HL-60/S4 treated with phorbol 12-myristate 13-acetate at 8.2 ng/mL for 4 days and 3 days (cell line): ENCODE data around the gene RAX2.
"Not testable (repeated sequence)": the region's sequence is repeated elsewhere in the genome, so short reads cannot be mapped to it uniquely, and the experiment has no call there.

Experiments
- in situ Hi-C: fragments of 300-500 bp; cut with MboI; formaldehyde crosslinking; loops from 2 replicates; pipeline ENCODE4 v1.15.0; 2022; ENCODE audit warnings: low sequenced_read_pairs

RAX2 gene

GRCh38 chr19:3778104-3778867, 6.3 kb upstream of the RAX2 start:
- in situ Hi-C loops, result no loop called here

- in situ Hi-C loops, result no loop called here
These were observed 4.5 kb upstream of the RAX2 start for GRCh38 chr19:3776479-3777040.

- in situ Hi-C loops, result no loop called here
These were observed 3.8 kb upstream of the RAX2 start for GRCh38 chr19:3775831-3776230.

GRCh38 chr19:3775374-3775711, 3.3 kb upstream of the RAX2 start:
- in situ Hi-C loops, result no loop called here

GRCh38 chr19:3774621-3775373, 2.8 kb upstream of the RAX2 start:
- in situ Hi-C loops, result no loop called here

GRCh38 chr19:3773814-3774515, 1.9 kb upstream of the RAX2 start:
- in situ Hi-C loops, result no loop called here

- in situ Hi-C loops, result no loop called here
These were observed 775 bp downstream of the RAX2 start for GRCh38 chr19:3771000-3771905.

- in situ Hi-C loops, result no loop called here
These were observed 1.7 kb downstream of the RAX2 start for GRCh38 chr19:3770136-3770999.

GRCh38 chr19:3769494-3769893, 2.5 kb downstream of the RAX2 start:
- in situ Hi-C loops, result no loop called here

GRCh38 chr19:3768748-3769099, 3.3 kb downstream of the RAX2 start:
- in situ Hi-C loops, result no loop called here

GRCh38 chr19:3768015-3768747, 3.8 kb downstream of the RAX2 start:
- in situ Hi-C loops, result no loop called here

GRCh38 chr19:3767050-3767449, 5.0 kb downstream of the RAX2 start:
- in situ Hi-C loops, result no loop called here

GRCh38 chr19:3766520-3766919, 5.5 kb downstream of the RAX2 start:
- in situ Hi-C loops, result no loop called here

- in situ Hi-C loops, result not testable (repeated sequence)
These were observed 6.3 kb downstream of the RAX2 start for GRCh38 chr19:3765757-3766156.

- in situ Hi-C loops, result no loop called here
These were observed 6.9 kb downstream of the RAX2 start for GRCh38 chr19:3765121-3765520.

GRCh38 chr19:3762501-3763459, 9.2 kb downstream of the RAX2 start, which contains the start of gene MRPL54:
Gene MRPL54 (plus strand): TSS chr19:3762682. CDS start chr19:3762701, 19 bp downstream.
- in situ Hi-C loops, result no loop called here

- in situ Hi-C loops, result no loop called here
These were observed 9.9 kb downstream of the RAX2 start for GRCh38 chr19:3762130-3762473.
